A549 (cell line): ENCODE results near the gene KCNH6. TPM values are rescaled to one million over a fixed set of nuclear protein-coding genes. Genes with fewer than 3 reads are reported as not detected.

Experiments
- ATAC-seq, 2 experiments: fragments of 200-7000 bp in 1 of 2; fragments of >200 bp in 1 of 2; cut with Nextera tagmentation in 1 of 2; cut with Tn5 transposase in 1 of 2; 3 replicates each; pipeline versions ENCODE4 v1.8.0 to v1.9.1; 2018 to 2020; ENCODE audit warnings: mild to moderate bottlenecking in 1 of 2, moderate library complexity in 1 of 2
- CTCF ChIA-PET: fragments of 300-600 bp; sonication (Branson Sonifier 250); formaldehyde crosslinking; extraction: SDS; loops from one replicate; lab custom pipeline; 2021; ENCODE audit warnings: antibody characterized with exemption, inconsistent platforms; lab: Yijun Ruan, JAX
- POLR2A ChIA-PET: fragments of 350-600 bp; formaldehyde crosslinking; extraction: SDS; loops from one replicate; lab custom pipeline; 2021; ENCODE audit warnings: antibody characterized with exemption, inconsistent platforms; lab: Yijun Ruan, JAX
- DNase-seq, 2 experiments: peaks; one replicate each; pipeline versions ENCODE4 v3.0.0 to v3.0.0-alpha.2; 2011 to 2016; ENCODE audit warnings: low read depth in 1 of 2, low spot score in 1 of 2
- FAIRE-seq: peaks from 2 replicates; lab custom pipeline; 2011; peaks lifted over from hg19 to GRCh38; lab: Jason Lieb, UNC
- H3K27ac ChIP-seq, 2 experiments: fragments of >200 bp; sonication (Bioruptor Twin); formaldehyde crosslinking; 3 replicates each; pipeline ENCODE4 v1.5.1; 2016 to 2017
- H3K4me1 ChIP-seq: fragments of >200 bp; sonication (Bioruptor Twin); formaldehyde crosslinking; 3 replicates; pipeline ENCODE4 v1.6.1; 2016
- H3K4me2 ChIP-seq: fragments of >200 bp; sonication (Bioruptor Twin); formaldehyde crosslinking; 3 replicates; pipeline ENCODE4 v1.6.1; 2016
- H3K4me3 ChIP-seq: fragments of >200 bp; sonication (Bioruptor Twin); formaldehyde crosslinking; 3 replicates; pipeline ENCODE4 v1.5.1; 2016
- H3K9me3 ChIP-seq: fragments of >200 bp; sonication (Bioruptor Twin); formaldehyde crosslinking; 3 replicates; pipeline ENCODE4 v1.6.1; 2016
- CBX8 ChIP-seq: fragments of 200-600 bp; sonication (generic); IDR thresholded peaks from 2 replicates; pipeline ENCODE4 v1.6.1; 2016
- CEBPB ChIP-seq, 2 experiments: fragments of >200 bp in 1 of 2; sonication (Bioruptor Twin) in 1 of 2; formaldehyde crosslinking in 1 of 2; IDR thresholded peaks; 2 replicates each; pipeline ENCODE4 v1.6.1; 2012 to 2016
- CHD2 ChIP-seq: fragments of 150-350 bp; IDR thresholded peaks from 2 replicates; pipeline ENCODE4 v1.6.1; 2014; ENCODE audit warnings: low read length; ENCODE audit not compliant: partially characterized antibody
- CHD4 ChIP-seq: fragments of 200-600 bp; sonication (generic); IDR thresholded peaks from 2 replicates; pipeline ENCODE4 v1.6.1; 2016; ENCODE audit warnings: antibody characterized with exemption, mild to moderate bottlenecking, borderline replicate concordance
- EHF ChIP-seq: fragments of 250-450 bp; sonication (Bioruptor Pico); IDR thresholded peaks from 2 replicates; pipeline ENCODE4 v1.5.0; 2020; ENCODE audit warnings: mild to moderate bottlenecking
- EHMT2 ChIP-seq: fragments of 200-600 bp; sonication (generic); IDR thresholded peaks from 2 replicates; pipeline ENCODE4 v1.6.1; 2016; ENCODE audit warnings: antibody characterized with exemption, low read depth, mild to moderate bottlenecking, moderate library complexity
- FOSB ChIP-seq: fragments of 250-450 bp; sonication (Bioruptor Pico); IDR thresholded peaks from 2 replicates; pipeline ENCODE4 v1.5.0; 2020; ENCODE audit warnings: mild to moderate bottlenecking, moderate library complexity
- GATA3 ChIP-seq: IDR thresholded peaks from 2 replicates; pipeline ENCODE4 v1.6.1; 2012; ENCODE audit warnings: borderline replicate concordance
- HDAC2 ChIP-seq: fragments of 200-600 bp; sonication (generic); IDR thresholded peaks from 2 replicates; pipeline ENCODE4 v1.6.1; 2016
- HOXA7 ChIP-seq: fragments of 250-450 bp; sonication (Bioruptor Pico); IDR thresholded peaks from 2 replicates; pipeline ENCODE4 v1.5.0; 2020; ENCODE audit warnings: mild to moderate bottlenecking, moderate library complexity
- HOXB13 ChIP-seq: fragments of 250-450 bp; sonication (Bioruptor Pico); IDR thresholded peaks from 2 replicates; pipeline ENCODE4 v1.5.0; 2020; ENCODE audit warnings: low read depth, mild to moderate bottlenecking, moderate library complexity
- JUN ChIP-seq, 2 experiments: fragments of >200 bp; sonication (Bioruptor Twin); formaldehyde crosslinking; IDR thresholded peaks; 2 replicates in 1 of 2; 3 replicates in 1 of 2; pipeline ENCODE4 v1.6.1; 2016 to 2017
- JUNB ChIP-seq: fragments of >200 bp; sonication (Bioruptor Twin); formaldehyde crosslinking; IDR thresholded peaks from 2 replicates; pipeline ENCODE4 v1.6.1; 2016
- KDM5A ChIP-seq: fragments of 200-600 bp; sonication (generic); IDR thresholded peaks from 2 replicates; pipeline ENCODE4 v1.6.1; 2016; ENCODE audit warnings: antibody characterized with exemption, mild to moderate bottlenecking
- MAFK ChIP-seq: fragments of 450-650 bp; IDR thresholded peaks from 2 replicates; pipeline ENCODE4 v1.6.1; 2014; ENCODE audit not compliant: partially characterized antibody
- MAZ ChIP-seq: fragments of 150-350 bp; IDR thresholded peaks from 2 replicates; pipeline ENCODE4 v1.6.1; 2014; ENCODE audit warnings: antibody characterized with exemption, low read depth, low read length, borderline replicate concordance
- MYC ChIP-seq: IDR thresholded peaks from 2 replicates; pipeline ENCODE4 v1.6.1; 2012; ENCODE audit warnings: mild to moderate bottlenecking, inconsistent platforms, low read length, improper control_type of control experiment, borderline replicate concordance
- NPAS2 ChIP-seq: fragments of 250-450 bp; sonication (Bioruptor Pico); IDR thresholded peaks from 2 replicates; pipeline ENCODE4 v1.8.0; 2022; ENCODE audit warnings: mild to moderate bottlenecking, moderate library complexity, borderline replicate concordance
- PHF8 ChIP-seq: fragments of 200-600 bp; sonication (generic); IDR thresholded peaks from 2 replicates; pipeline ENCODE4 v1.6.1; 2016; ENCODE audit warnings: low read depth, mild to moderate bottlenecking, antibody characterized with exemption, moderate library complexity, borderline replicate concordance
- POLR2A ChIP-seq: IDR thresholded peaks from 2 replicates; pipeline ENCODE4 v1.6.1; 2012; ENCODE audit warnings: mild to moderate bottlenecking, low read length
- POLR2AphosphoS2 ChIP-seq: conservative IDR thresholded peaks from 2 replicates; pipeline ENCODE4 v1.6.1; 2012; ENCODE audit warnings: low read length, improper control_type of control experiment, inconsistent platforms
- RAD21 ChIP-seq, 2 experiments: fragments of >200 bp in 1 of 2; sonication (Bioruptor Twin) in 1 of 2; formaldehyde crosslinking in 1 of 2; IDR thresholded peaks in 1 of 2; conservative IDR thresholded peaks in 1 of 2; 2 replicates in 1 of 2; 3 replicates in 1 of 2; pipeline ENCODE4 v1.6.1; 2012 to 2018; ENCODE audit warnings: inconsistent platforms in 1 of 2
- RARB ChIP-seq: fragments of 250-450 bp; sonication (Bioruptor Pico); IDR thresholded peaks from 2 replicates; pipeline ENCODE4 v1.8.0; 2021; ENCODE audit warnings: mild to moderate bottlenecking, moderate library complexity
- RFX5 ChIP-seq: fragments of 450-650 bp; IDR thresholded peaks from 2 replicates; pipeline ENCODE4 v1.7.1; 2014; ENCODE audit warnings: antibody characterized with exemption, mild to moderate bottlenecking, moderate library complexity
- ZNF302 ChIP-seq: fragments of 250-450 bp; sonication (Bioruptor Pico); IDR thresholded peaks from 2 replicates; pipeline ENCODE4 v1.9.0; 2021; ENCODE audit warnings: inconsistent platforms, mild to moderate bottlenecking, moderate library complexity
- WGBS: methylation state at CpG from one replicate; pipeline ENCODE4 v1.1.6; 2017; ENCODE audit errors: missing lambda C conversion rate; 5-methylcytosine and 5-hydroxymethylcytosine counted together
- polyA plus RNA-seq, 4 experiments: library from polyadenylated mRNA; depleted of rRNA in 3 of 4; stranded (reverse); fragments of >200 nt; fragmentation: RNase III in 1 of 4; extraction: RNeasy Plus Mini Kit Qiagen cat#74134 plus additional on column Dnase treatment in 1 of 4; gene quantifications; 2 replicates in 3 of 4; 3 replicates in 1 of 4; pipeline ENCODE4 v1.2.3, GENCODE V29; 2011 to 2017
- TF ChIP-seq, protein P1 (sequence below): IDR thresholded peaks from 2 replicates; pipeline ENCODE4 v1.6.1; 2012
- TF ChIP-seq, protein P2 (sequence below): fragments of 150-350 bp; IDR thresholded peaks from 2 replicates; pipeline ENCODE4 v1.6.1; 2014; ENCODE audit warnings: low read depth, mild to moderate bottlenecking, low read length
- TF ChIP-seq, protein P3 (sequence below): fragments of >200 bp; sonication (Bioruptor Twin); formaldehyde crosslinking; IDR thresholded peaks from 3 replicates; pipeline ENCODE4 v1.5.1; 2016
- TF ChIP-seq, protein P4 (sequence below): fragments of 450-650 bp; IDR thresholded peaks from 2 replicates; pipeline ENCODE4 v1.6.1; 2014; ENCODE audit warnings: antibody characterized with exemption
- TF ChIP-seq, protein P5 (sequence below): fragments of >200 bp; sonication (Bioruptor Twin); formaldehyde crosslinking; IDR thresholded peaks from 3 replicates; pipeline ENCODE4 v1.6.1; 2016

KCNH6 gene
- polyA plus RNA-seq, 2 of the 4 experiments (the other 2 are of a cell fraction), result not detected

DNA sequence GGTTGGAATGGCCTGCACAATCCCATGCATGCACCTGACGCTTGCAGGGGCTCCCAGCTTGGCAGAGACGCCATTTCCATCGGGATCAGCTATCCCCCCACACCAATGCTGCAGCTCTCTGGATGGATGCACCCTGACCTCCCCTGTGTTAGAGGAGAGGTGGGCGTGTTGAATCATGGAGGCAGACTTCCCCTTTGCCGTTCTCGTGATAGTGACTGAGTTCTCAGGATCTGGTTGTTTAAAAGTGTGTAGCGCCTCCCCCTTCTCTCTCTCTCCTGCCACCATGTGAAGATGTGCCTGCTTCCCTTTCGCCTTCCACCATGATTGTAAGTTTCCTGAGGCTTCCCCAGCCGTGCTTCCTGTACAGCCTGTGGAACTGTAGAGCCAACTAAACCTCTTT is 17.8 kb upstream of the KCNH6 start:
- WGBS, result 17% methylated on average over 9 of the region's 9 CpGs
- H3K4me1 ChIP-seq, result no peaks in the 10 kb centered on the region
- ChIA-PET CTCF (interaction anchor here (0.9 to 2.5 kb wide), 6 partner anchors 8 to 107 kb away, joined by 3 to 13 read pairs (median 4); no protein-coding TSS in a partner anchor), POLR2A (no interaction called here)
- no peak overlapping the region for H3K4me2 ChIP-seq
- H3K27ac ChIP-seq, result no peak overlapping the region
- no peak for TF ChIP-seq HOXB13 (CRISPR knock-in tag)
- TF ChIP-seq ZNF302, result no peak
- TF ChIP-seq FOSB (CRISPR knock-in tag), result no peak
- TF ChIP-seq, protein P1, sequence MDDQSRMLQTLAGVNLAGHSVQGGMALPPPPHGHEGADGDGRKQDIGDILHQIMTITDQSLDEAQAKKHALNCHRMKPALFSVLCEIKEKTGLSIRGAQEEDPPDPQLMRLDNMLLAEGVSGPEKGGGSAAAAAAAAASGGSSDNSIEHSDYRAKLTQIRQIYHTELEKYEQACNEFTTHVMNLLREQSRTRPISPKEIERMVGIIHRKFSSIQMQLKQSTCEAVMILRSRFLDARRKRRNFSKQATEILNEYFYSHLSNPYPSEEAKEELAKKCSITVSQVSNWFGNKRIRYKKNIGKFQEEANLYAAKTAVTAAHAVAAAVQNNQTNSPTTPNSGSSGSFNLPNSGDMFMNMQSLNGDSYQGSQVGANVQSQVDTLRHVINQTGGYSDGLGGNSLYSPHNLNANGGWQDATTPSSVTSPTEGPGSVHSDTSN, result no peak
- TF ChIP-seq NPAS2 (CRISPR knock-in tag), result no peak
- TF ChIP-seq, protein P2, sequence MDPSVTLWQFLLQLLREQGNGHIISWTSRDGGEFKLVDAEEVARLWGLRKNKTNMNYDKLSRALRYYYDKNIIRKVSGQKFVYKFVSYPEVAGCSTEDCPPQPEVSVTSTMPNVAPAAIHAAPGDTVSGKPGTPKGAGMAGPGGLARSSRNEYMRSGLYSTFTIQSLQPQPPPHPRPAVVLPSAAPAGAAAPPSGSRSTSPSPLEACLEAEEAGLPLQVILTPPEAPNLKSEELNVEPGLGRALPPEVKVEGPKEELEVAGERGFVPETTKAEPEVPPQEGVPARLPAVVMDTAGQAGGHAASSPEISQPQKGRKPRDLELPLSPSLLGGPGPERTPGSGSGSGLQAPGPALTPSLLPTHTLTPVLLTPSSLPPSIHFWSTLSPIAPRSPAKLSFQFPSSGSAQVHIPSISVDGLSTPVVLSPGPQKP, result no peak
- TF ChIP-seq, protein P3, sequence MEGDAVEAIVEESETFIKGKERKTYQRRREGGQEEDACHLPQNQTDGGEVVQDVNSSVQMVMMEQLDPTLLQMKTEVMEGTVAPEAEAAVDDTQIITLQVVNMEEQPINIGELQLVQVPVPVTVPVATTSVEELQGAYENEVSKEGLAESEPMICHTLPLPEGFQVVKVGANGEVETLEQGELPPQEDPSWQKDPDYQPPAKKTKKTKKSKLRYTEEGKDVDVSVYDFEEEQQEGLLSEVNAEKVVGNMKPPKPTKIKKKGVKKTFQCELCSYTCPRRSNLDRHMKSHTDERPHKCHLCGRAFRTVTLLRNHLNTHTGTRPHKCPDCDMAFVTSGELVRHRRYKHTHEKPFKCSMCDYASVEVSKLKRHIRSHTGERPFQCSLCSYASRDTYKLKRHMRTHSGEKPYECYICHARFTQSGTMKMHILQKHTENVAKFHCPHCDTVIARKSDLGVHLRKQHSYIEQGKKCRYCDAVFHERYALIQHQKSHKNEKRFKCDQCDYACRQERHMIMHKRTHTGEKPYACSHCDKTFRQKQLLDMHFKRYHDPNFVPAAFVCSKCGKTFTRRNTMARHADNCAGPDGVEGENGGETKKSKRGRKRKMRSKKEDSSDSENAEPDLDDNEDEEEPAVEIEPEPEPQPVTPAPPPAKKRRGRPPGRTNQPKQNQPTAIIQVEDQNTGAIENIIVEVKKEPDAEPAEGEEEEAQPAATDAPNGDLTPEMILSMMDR, result no peak
- TF ChIP-seq, protein P4, sequence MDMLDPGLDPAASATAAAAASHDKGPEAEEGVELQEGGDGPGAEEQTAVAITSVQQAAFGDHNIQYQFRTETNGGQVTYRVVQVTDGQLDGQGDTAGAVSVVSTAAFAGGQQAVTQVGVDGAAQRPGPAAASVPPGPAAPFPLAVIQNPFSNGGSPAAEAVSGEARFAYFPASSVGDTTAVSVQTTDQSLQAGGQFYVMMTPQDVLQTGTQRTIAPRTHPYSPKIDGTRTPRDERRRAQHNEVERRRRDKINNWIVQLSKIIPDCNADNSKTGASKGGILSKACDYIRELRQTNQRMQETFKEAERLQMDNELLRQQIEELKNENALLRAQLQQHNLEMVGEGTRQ, result no peak
- TF ChIP-seq KDM5A, result no peak
- TF ChIP-seq JUN (IDR thresholded peaks at IDR 0.05), result no peak
- TF ChIP-seq RAD21 (conservative IDR thresholded peaks at IDR 0.05 in 1 of 2, IDR thresholded peaks at IDR 0.05 in 1 of 2), result no peak
- TF ChIP-seq JUNB, result no peak
- TF ChIP-seq CEBPB (IDR thresholded peaks at IDR 0.05), result no peak
- TF ChIP-seq, protein P5, sequence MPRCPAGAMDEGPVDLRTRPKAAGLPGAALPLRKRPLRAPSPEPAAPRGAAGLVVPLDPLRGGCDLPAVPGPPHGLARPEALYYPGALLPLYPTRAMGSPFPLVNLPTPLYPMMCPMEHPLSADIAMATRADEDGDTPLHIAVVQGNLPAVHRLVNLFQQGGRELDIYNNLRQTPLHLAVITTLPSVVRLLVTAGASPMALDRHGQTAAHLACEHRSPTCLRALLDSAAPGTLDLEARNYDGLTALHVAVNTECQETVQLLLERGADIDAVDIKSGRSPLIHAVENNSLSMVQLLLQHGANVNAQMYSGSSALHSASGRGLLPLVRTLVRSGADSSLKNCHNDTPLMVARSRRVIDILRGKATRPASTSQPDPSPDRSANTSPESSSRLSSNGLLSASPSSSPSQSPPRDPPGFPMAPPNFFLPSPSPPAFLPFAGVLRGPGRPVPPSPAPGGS, result no peak
- no peak for TF ChIP-seq MAZ
- no peak for TF ChIP-seq CBX8
- no peak for TF ChIP-seq POLR2AphosphoS2
- TF ChIP-seq CHD2, result no peak
- TF ChIP-seq POLR2A, result no peak
- TF ChIP-seq MYC, result no peak
- FAIRE-seq (no peak), ATAC-seq (no peak), DNase-seq (no peak)
- no peak overlapping the region for H3K4me3 ChIP-seq
- H3K9me3 ChIP-seq, result peaks cover 16% of the 10 kb centered on the region; the same call in 2 of the 3 replicates

DNA sequence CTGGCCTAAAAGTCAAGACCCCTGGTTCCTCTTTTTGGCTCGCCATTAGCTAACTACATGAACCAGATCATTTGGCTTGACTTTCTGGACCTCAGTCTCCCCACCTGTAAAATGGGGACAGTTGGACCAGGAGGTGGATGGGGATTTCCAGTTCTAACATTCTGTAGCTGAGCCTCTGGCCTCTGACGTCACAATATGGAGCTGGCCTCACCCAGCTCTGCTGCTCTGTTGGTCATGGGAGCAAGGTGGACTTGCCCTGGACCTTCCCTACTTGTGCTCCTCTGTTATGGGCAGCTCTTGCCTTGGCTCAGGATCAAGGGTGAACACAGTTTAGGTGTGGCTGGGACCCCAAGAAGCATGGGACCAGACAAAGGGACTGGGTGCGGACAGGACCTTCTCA is 16.5 kb upstream of the KCNH6 start:
- 28% methylated on average over 3 of the region's 3 CpGs for WGBS
- H3K27ac ChIP-seq, result no peak overlapping the region
- no peak overlapping the region for H3K4me2 ChIP-seq

More for the DNA sequence above, 16.5 kb upstream of the KCNH6 start:
- POLR2A ChIA-PET, result no interaction called here
- TF ChIP-seq RFX5 (no peak), CHD4 (no peak), HOXB13 (CRISPR knock-in tag) (no peak), ZNF302 (no peak), HDAC2 (no peak), MAFK (no peak), POLR2AphosphoS2 (no peak), GATA3 (no peak), CHD2 (no peak), HOXA7 (CRISPR knock-in tag) (no peak), EHF (CRISPR knock-in tag) (no peak), EHMT2 (no peak), KDM5A (no peak), RARB (CRISPR knock-in tag) (no peak), PHF8 (no peak), MYC (no peak)
- TF ChIP-seq, all 56 proteins: peak for 0
- CTCF ChIA-PET, result interaction anchor here (1.0 to 2.5 kb wide), 3 partner anchors 10 to 28 kb away, joined by 3 to 13 read pairs (median 5); no protein-coding TSS in a partner anchor
- Histone ChIP-seq H3K9me3 (peaks cover 16% of the 10 kb centered on the region; the same call in 2 of the 3 replicates), H3K4me3 (no peak overlapping the region), H3K4me1 (no peaks in the 10 kb centered on the region)
- ATAC-seq, result no peak
- FAIRE-seq, result no peak
- DNase-seq, result no peak
